HUES64 (cell line): ENCODE results near the gene TMEM79.

Source experiments
- H3K27ac ChIP-seq: 2 replicates; pipeline ENCODE4 v1.7.0; 2013; ENCODE audit warnings: low read depth, low read length, inconsistent platforms
- H3K27me3 ChIP-seq: 2 replicates; pipeline ENCODE4 v1.6.1; 2013; ENCODE audit warnings: mild to moderate bottlenecking, low read length; ENCODE audit not compliant: insufficient read depth
- H3K36me3 ChIP-seq: 2 replicates; pipeline ENCODE4 v1.6.1; 2013; ENCODE audit warnings: mild to moderate bottlenecking, low read length; ENCODE audit not compliant: insufficient read depth
- H3K4me1 ChIP-seq: 2 replicates; pipeline ENCODE4 v1.6.1; 2013; ENCODE audit warnings: mild to moderate bottlenecking, low read length, moderate library complexity; ENCODE audit not compliant: insufficient read depth
- H3K4me3 ChIP-seq: 2 replicates; pipeline ENCODE4 v1.5.1; 2013; ENCODE audit warnings: mild to moderate bottlenecking, low read length, moderate library complexity
- H3K9ac ChIP-seq: 2 replicates; pipeline ENCODE4 v1.6.1; 2013; ENCODE audit warnings: mild to moderate bottlenecking, low read depth, low read length
- H3K9me3 ChIP-seq: 2 replicates; pipeline ENCODE4 v1.6.1; 2013; ENCODE audit warnings: low read depth, low read length; ENCODE audit not compliant: insufficient read depth
- WGBS: fragments of 150-250, 120-280 bp; methylation state at CpG from one replicate; pipeline ENCODE4 v1.1.7; 2013; ENCODE audit warnings: missing lambda C conversion rate; 5-methylcytosine and 5-hydroxymethylcytosine counted together

TMEM79 gene

GRCh38 chr1:156262461-156263287 is 21.5 kb upstream of the TMEM79 start:
- Histone ChIP-seq H3K9ac (no peak overlapping the region), H3K27me3 (no peaks in the 10 kb centered on the region), H3K4me3 (no peak overlapping the region), H3K27ac (no peak overlapping the region), H3K9me3 (no peaks in the 10 kb centered on the region), H3K36me3 (peaks cover 95% of the 10 kb centered on the region), H3K4me1 (no peaks in the 10 kb centered on the region)
- 97% methylated on average over 9 of the region's 9 CpGs for WGBS

- peaks cover 95% of the 10 kb centered on the region for H3K36me3 ChIP-seq
- H3K9ac ChIP-seq, result no peak overlapping the region
These were observed 20.9 kb upstream of the TMEM79 start for GRCh38 chr1:156263288-156263655.

GRCh38 chr1:156266051-156266450 is 18.1 kb upstream of the TMEM79 start:
- H3K27me3 ChIP-seq, result no peaks in the 10 kb centered on the region
- no peaks in the 10 kb centered on the region for H3K4me1 ChIP-seq
- no peaks in the 10 kb centered on the region for H3K9me3 ChIP-seq
- H3K4me3 ChIP-seq, result no peak overlapping the region
- H3K36me3 ChIP-seq, result peaks cover 92% of the 10 kb centered on the region
- H3K27ac ChIP-seq, result no peak overlapping the region
- WGBS, result 94% methylated on average over 13 of the region's 13 CpGs
- H3K9ac ChIP-seq, result no peak overlapping the region

More at GRCh38 chr1:156263288-156263655, 20.9 kb upstream of the TMEM79 start:
- Histone ChIP-seq H3K27ac (no peak overlapping the region), H3K27me3 (no peaks in the 10 kb centered on the region), H3K4me3 (no peak overlapping the region), H3K9me3 (no peaks in the 10 kb centered on the region), H3K4me1 (no peaks in the 10 kb centered on the region)
- 97% methylated on average over 9 of the region's 9 CpGs for WGBS

GRCh38 chr1:156268336-156268735 is 15.8 kb upstream of the TMEM79 start:
- peaks cover 95% of the 10 kb centered on the region for H3K36me3 ChIP-seq
- WGBS, result 97% methylated on average over 4 of the region's 4 CpGs
- no peak overlapping the region for H3K9ac ChIP-seq
- no peaks in the 10 kb centered on the region for H3K9me3 ChIP-seq
- H3K27me3 ChIP-seq, result no peaks in the 10 kb centered on the region
- H3K27ac ChIP-seq, result no peak overlapping the region
- no peak overlapping the region for H3K4me3 ChIP-seq
- no peaks in the 10 kb centered on the region for H3K4me1 ChIP-seq

- H3K9me3 ChIP-seq, result no peaks in the 10 kb centered on the region
- H3K36me3 ChIP-seq, result peaks cover 97% of the 10 kb centered on the region
- 95% methylated on average over 3 of the region's 3 CpGs for WGBS
- H3K4me1 ChIP-seq, result no peaks in the 10 kb centered on the region
- no peak overlapping the region for H3K4me3 ChIP-seq
- no peak overlapping the region for H3K9ac ChIP-seq
- H3K27me3 ChIP-seq, result no peaks in the 10 kb centered on the region
- no peak overlapping the region for H3K27ac ChIP-seq
These were observed 13.8 kb upstream of the TMEM79 start for GRCh38 chr1:156270314-156270713.

- Histone ChIP-seq H3K27ac (no peak overlapping the region), H3K4me3 (no peak overlapping the region), H3K9me3 (no peaks in the 10 kb centered on the region), H3K36me3 (peaks cover 92% of the 10 kb centered on the region), H3K27me3 (no peaks in the 10 kb centered on the region), H3K4me1 (peaks cover 7% of the 10 kb centered on the region; the same call in 1 of the 2 replicates), H3K9ac (no peak overlapping the region)
These were observed 7.6 kb upstream of the TMEM79 start for GRCh38 chr1:156276532-156276931.

GRCh38 chr1:156276966-156277381 is 7.2 kb upstream of the TMEM79 start:
- Histone ChIP-seq H3K27me3 (no peaks in the 10 kb centered on the region), H3K4me3 (no peak overlapping the region), H3K27ac (no peak overlapping the region), H3K36me3 (peaks cover 87% of the 10 kb centered on the region), H3K4me1 (peaks cover 8% of the 10 kb centered on the region; the same call in 1 of the 2 replicates), H3K9ac (no peak overlapping the region), H3K9me3 (no peaks in the 10 kb centered on the region)
- WGBS, result 97% methylated on average over 6 of the region's 6 CpGs

GRCh38 chr1:156279837-156280236 is 4.3 kb upstream of the TMEM79 start:
- no peak overlapping the region for H3K9ac ChIP-seq
- H3K27me3 ChIP-seq, result no peaks in the 10 kb centered on the region
- peaks cover 18% of the 10 kb centered on the region; the same call in 1 of the 2 replicates for H3K4me1 ChIP-seq
- no peaks in the 10 kb centered on the region for H3K9me3 ChIP-seq
- H3K27ac ChIP-seq, result no peak overlapping the region
- no peak overlapping the region for H3K4me3 ChIP-seq
- H3K36me3 ChIP-seq, result peaks cover 59% of the 10 kb centered on the region
- WGBS, result 92% methylated on average over 1 of the region's 3 CpGs

- peaks cover 45% of the 10 kb centered on the region for H3K36me3 ChIP-seq
- H3K9ac ChIP-seq, result peak overlapping the region; percentile 98
- H3K4me1 ChIP-seq, result peaks cover 18% of the 10 kb centered on the region; the same call in 1 of the 2 replicates
- no peaks in the 10 kb centered on the region for H3K27me3 ChIP-seq
- WGBS, result 66% methylated on average over 8 of the region's 8 CpGs
- no peak overlapping the region for H3K27ac ChIP-seq
- H3K9me3 ChIP-seq, result no peaks in the 10 kb centered on the region
- H3K4me3 ChIP-seq, result peak overlapping the region; percentile 84
These were observed 2.8 kb upstream of the TMEM79 start for GRCh38 chr1:156281281-156281680.

- Histone ChIP-seq H3K9me3 (no peaks in the 10 kb centered on the region), H3K4me3 (peak overlapping the region; percentile 84), H3K27me3 (no peaks in the 10 kb centered on the region), H3K4me1 (peaks cover 18% of the 10 kb centered on the region; the same call in 1 of the 2 replicates), H3K36me3 (peaks cover 39% of the 10 kb centered on the region), H3K9ac (peak overlapping the region; percentile 98), H3K27ac (peak overlapping the region; percentile 98)
- WGBS, result 11% methylated on average over 22 of the region's 22 CpGs
These were observed 2.2 kb upstream of the TMEM79 start for GRCh38 chr1:156281693-156282478.
